Neural progenitor cell (in vitro differentiated cells): ENCODE measurements around the gene BRWD1.

ENCODE experiments used
- EZH2 ChIP-seq: fragments of 200-600 bp; sonication (generic); IDR thresholded peaks from 2 replicates; pipeline ENCODE4 v1.6.1; 2017; ENCODE audit warnings: antibody characterized with exemption, mild to moderate bottlenecking, moderate library complexity
- TF ChIP-seq, protein P1 (sequence below): fragments of 200-600 bp; sonication (generic); IDR thresholded peaks from 2 replicates; pipeline ENCODE4 v1.5.1; 2017; ENCODE audit warnings: antibody characterized with exemption, mild to moderate bottlenecking

GRCh38 chr21:39311164-39311563 lies 2.3 kb downstream of the BRWD1 start:
- TF ChIP-seq, protein P1, sequence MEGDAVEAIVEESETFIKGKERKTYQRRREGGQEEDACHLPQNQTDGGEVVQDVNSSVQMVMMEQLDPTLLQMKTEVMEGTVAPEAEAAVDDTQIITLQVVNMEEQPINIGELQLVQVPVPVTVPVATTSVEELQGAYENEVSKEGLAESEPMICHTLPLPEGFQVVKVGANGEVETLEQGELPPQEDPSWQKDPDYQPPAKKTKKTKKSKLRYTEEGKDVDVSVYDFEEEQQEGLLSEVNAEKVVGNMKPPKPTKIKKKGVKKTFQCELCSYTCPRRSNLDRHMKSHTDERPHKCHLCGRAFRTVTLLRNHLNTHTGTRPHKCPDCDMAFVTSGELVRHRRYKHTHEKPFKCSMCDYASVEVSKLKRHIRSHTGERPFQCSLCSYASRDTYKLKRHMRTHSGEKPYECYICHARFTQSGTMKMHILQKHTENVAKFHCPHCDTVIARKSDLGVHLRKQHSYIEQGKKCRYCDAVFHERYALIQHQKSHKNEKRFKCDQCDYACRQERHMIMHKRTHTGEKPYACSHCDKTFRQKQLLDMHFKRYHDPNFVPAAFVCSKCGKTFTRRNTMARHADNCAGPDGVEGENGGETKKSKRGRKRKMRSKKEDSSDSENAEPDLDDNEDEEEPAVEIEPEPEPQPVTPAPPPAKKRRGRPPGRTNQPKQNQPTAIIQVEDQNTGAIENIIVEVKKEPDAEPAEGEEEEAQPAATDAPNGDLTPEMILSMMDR: no peak
- no peak for TF ChIP-seq EZH2
